Epithelial cell of esophagus (primary cell): Measurements from ENCODE around the gene NUDT11.

Experiments
- DNase-seq: peaks from one replicate; pipeline ENCODE4 v3.0.0; 2010; ENCODE audit warnings: low read depth
- H3K4me3 ChIP-seq: 2 replicates; pipeline ENCODE4 v1.5.1; 2011; ENCODE audit warnings: mild to moderate bottlenecking, low read length, control low read depth
- TF ChIP-seq, protein P1 (sequence below): IDR thresholded peaks from 2 replicates; pipeline ENCODE4 v1.5.1; 2011; ENCODE audit warnings: low read depth, mild to moderate bottlenecking, low read length, control low read depth, inconsistent platforms; ENCODE audit not compliant: insufficient read depth; ENCODE audit errors: missing control alignments

Gene NUDT11

DNA sequence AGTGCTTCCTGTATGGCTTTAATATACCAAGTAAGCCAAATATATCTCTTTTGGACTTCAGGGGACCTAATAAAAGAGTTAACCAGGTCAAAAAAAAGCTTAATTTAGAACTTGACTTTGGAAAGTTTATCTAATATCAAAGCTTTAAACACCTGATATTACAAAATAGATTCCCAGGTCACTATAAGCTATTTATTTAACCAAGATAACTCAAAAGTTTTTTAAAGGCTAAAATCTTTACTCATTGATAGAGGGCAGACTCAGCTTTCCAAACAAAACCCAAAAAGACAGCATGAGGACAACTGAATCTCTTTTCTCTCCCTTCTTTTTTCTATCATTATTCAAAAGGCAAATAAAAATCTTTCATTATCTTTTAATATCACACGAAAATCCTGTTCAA is 19.5 kb downstream of the NUDT11 start:
- H3K4me3 ChIP-seq = no peak overlapping the region
- TF ChIP-seq, protein P1, sequence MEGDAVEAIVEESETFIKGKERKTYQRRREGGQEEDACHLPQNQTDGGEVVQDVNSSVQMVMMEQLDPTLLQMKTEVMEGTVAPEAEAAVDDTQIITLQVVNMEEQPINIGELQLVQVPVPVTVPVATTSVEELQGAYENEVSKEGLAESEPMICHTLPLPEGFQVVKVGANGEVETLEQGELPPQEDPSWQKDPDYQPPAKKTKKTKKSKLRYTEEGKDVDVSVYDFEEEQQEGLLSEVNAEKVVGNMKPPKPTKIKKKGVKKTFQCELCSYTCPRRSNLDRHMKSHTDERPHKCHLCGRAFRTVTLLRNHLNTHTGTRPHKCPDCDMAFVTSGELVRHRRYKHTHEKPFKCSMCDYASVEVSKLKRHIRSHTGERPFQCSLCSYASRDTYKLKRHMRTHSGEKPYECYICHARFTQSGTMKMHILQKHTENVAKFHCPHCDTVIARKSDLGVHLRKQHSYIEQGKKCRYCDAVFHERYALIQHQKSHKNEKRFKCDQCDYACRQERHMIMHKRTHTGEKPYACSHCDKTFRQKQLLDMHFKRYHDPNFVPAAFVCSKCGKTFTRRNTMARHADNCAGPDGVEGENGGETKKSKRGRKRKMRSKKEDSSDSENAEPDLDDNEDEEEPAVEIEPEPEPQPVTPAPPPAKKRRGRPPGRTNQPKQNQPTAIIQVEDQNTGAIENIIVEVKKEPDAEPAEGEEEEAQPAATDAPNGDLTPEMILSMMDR = no peak
- no peak for DNase-seq

DNA sequence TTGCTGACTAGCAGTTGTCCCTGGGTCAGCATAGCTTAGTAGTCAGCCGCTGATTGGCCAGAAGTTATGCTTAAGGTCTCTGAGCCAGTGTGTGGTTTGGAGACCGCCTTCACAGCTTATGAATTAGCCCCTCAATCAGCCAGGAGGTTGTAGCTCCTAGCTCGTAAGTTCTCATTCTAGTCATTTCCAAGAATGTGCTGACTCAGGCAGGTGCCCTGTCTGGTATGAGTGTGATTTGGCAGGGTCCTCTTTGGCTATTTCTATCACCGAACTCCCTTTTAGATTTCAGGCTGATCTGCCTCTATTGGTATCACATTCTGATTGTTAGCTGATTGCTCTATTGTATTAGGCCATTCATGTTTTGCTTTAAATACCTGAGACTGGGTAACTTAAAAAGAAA is 33.1 kb downstream of the NUDT11 start:
- DNase-seq = no peak
- no peak overlapping the region for H3K4me3 ChIP-seq
- TF ChIP-seq, protein P1 = no peak

DNA sequence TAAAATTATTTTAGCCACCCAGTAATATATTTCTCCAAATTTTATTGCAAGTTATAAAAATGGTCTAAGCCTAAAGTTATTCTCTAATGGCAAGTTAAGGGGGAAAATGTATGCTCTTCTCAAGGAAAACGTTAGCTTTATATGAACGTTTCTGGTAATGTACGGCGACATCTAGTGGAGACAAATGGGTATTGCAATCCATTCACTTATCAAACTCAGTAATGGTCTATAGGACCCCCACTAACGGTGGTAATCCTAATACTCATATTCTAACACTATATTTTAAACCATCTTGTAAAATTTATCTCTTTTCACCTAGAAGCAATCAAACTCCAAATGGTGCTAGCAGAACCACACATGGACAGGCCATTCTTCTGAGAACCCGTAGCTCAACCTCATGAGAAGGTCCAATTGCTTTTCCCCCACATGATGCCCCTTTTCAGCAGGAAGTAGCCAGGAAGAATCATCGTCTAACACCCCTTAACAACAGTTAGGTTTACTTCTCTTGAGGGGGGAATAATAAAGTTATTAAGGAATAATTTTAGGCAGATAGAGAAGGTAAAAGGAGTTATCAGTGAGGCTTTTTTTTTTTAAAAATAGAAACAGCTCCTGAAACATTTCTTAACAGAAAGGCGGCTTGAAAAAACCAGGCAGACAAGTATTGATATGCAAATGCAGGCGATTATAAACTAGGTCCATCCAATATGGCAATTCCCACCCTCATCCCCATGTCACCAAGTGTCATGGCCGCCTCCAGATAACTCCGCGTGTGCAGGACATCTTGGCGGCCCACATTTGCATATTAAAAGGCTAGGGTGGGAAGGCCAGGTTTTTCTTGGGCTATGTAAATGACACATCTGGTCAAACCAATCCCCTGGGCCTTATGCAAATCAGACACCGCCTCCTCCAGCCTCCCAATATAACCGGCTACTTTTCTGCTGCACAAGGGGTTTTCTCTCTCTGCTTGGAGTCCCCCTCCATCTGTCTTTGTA is 35.0 kb downstream of the NUDT11 start:
- no peak overlapping the region for H3K4me3 ChIP-seq

DNA sequence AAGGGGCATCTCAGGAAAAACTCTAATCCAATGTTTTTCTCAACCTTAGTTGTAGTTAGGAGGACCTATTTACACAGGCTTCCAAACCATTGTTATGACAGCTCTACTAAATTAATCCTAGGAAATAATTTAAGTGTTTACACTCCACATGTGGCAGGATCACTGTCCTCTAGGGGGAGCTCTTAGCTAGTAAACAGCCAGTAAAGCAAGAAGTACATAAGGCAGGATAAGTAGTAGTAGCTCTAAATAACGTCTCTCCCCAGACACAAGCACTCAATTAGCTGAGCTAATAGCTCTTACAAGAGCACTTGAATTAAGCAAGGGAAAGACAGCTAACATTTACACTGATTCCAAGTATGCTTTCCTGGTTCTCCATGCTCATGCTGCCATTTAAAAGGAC is 37.3 kb downstream of the NUDT11 start:
- H3K4me3 ChIP-seq = no peak overlapping the region
- TF ChIP-seq, protein P1 = peak; percentile 49
- peak; percentile 46 for DNase-seq

More for the DNA sequence above, 35.0 kb downstream of the NUDT11 start:
- TF ChIP-seq, protein P1 = peak; percentile 61
- peak; percentile 35 for DNase-seq

DNA sequence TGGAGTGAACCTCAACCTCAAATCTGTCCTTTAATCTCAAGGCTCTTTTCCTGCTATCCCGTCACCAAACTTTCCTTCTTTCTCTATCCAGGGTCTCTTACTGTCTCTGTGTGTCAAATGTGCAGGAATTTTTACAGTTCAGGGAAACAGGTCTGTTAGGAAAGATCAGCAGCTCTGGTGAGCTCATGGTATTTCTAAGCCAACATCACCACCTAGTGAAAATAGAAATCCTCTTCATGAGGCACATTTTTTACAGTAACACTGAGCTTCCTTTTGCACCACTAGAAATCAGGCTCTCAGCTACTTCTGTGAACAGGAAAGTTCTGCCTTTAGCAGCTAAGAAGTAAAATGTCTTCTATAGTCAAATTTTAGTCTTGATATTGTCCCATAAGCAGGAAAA is 39.6 kb downstream of the NUDT11 start:
- peak; percentile 6 for DNase-seq
- H3K4me3 ChIP-seq = no peak overlapping the region
- TF ChIP-seq, protein P1 = no peak

DNA sequence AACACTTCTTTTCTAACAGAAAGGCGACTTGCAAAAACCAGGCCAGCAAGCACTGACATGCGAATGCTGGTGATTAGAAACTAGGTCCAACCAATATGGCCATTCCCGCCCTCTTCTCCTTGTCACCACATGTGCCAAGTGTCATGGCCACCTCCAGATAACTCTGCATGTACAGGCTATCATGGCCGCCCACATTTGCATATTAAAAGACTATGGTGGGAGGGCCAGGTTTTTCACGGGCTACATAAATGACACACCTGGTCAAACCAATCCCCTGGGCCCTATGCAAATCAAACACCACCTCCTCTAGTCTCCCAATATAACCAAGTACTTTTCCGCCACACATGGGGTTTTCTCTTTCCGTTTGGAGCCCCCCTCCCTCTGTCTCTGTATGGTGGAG is 40.1 kb downstream of the NUDT11 start:
- TF ChIP-seq, protein P1 = no peak
- DNase-seq = no peak
- H3K4me3 ChIP-seq = no peak overlapping the region
